NCI-H2081 (cell line): ENCODE measurements around the gene TMEM170A.
A peak's percentile ranks its signal among the peaks of the same experiment; 100 is the strongest.
"Not testable (repeated sequence)": the region's sequence is repeated elsewhere in the genome, so short reads cannot be mapped to it uniquely, and the experiment has no call there.

Experiments
- DNase-seq, 2 experiments: peaks; one replicate each; lab custom pipeline; 2025; lab: John Stamatoyannopoulos, UW

TMEM170A gene

DNA sequence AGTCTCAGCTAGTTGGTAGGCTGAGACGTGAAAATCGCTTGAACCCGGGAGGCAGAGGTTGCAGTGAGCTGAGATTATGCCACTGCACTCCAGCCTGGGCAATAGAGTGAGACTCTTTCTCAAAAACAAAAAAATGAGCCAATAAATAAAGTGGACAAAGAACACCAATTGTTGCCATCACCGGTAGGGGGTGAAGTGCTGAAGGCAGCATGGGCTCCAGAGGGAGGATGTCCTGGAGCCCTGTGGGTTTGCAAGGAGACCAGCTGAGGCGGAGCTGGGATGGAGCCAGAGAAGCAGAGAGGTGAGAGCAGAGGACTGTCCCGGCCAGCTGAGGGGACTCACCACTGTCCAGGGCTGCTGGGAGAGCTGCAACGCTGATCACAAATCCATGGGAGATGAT lies 17.0 kb upstream of the TMEM170A start:
- no peak for DNase-seq

- DNase-seq, result no peak
These were observed 15.0 kb upstream of the TMEM170A start for GRCh38 chr16:75479421-75479990.

GRCh38 chr16:75478480-75479345 lies 14.2 kb upstream of the TMEM170A start:
- DNase-seq, result no peak

DNA sequence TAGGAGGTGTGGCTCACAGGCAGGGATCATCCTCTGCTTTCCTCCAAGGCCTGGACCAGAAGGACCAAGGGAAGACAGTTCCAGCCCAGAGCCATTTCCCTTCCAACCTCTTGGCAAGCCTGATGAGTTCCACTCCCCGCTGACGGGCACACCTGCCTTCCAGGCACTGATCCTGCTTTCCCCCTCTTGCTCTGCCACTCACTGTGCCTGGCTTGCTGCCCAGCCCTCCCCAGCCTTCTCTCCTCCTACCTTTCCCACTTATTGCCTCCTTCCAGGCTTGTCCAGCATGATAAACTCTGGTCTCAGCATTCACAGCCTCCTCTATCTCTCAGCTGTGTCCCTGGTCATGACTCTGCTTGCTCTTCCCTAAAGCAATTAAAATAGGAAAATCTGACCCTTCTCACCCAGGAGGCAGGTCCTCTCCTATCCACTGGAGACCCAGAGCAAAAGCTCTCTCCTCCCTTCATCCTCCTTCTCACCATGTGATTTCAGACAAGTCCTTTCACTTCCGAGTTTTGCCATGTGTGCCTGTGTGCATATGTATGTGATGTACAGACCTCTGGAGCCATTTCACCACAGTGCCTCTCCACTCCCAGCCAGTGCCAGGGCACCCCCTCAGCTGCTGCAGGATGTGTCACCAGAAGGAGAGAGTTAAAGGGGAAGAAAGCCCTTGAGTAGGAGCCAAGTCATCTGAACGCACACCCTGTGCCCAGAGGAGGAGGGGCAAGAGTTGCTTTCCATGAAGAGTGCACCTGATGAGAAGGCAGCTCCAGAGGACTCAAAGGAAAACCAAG lies 13.4 kb upstream of the TMEM170A start:
- DNase-seq, result peak; percentile 34 to 70

DNA sequence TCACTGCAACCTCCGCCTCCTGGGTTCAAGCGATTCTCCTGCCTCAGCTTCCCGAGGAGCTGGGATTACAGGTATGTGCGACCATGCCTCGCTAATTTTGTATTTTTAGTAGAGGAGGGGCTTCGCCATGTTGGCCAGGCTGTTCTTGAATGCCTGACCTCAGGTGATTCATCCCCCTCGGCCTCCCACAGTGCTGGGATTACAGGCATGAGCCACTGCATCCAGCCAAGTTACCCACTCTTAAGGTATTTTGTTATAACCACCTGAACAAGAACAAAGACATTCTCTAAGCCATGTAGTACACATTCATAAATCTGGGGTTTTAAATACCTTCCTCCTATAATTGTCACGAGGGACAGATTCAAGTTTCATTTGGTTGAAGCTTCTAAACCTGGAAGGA lies 12.3 kb upstream of the TMEM170A start:
- no peak for DNase-seq

DNA sequence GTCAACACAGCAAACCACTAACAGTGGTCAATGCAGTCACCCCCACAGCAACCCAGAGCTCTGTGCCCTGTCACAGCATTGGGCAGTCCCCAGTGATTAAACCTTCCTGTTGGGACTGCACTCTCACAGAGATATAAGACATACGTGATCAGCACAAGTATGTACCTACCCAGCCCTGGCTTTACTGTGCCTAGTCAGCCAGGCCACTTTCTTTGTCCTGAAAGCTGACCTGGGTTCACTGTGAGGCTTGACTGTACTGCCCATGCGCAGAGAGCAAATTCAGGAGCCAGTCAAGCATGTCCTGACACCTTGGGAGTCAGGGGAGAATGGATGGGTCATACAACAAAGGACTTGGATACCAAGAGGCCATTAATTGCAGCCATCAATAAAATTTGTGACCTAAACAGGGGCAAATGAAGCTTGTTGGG lies 10.9 kb upstream of the TMEM170A start:
- no peak for DNase-seq

DNA sequence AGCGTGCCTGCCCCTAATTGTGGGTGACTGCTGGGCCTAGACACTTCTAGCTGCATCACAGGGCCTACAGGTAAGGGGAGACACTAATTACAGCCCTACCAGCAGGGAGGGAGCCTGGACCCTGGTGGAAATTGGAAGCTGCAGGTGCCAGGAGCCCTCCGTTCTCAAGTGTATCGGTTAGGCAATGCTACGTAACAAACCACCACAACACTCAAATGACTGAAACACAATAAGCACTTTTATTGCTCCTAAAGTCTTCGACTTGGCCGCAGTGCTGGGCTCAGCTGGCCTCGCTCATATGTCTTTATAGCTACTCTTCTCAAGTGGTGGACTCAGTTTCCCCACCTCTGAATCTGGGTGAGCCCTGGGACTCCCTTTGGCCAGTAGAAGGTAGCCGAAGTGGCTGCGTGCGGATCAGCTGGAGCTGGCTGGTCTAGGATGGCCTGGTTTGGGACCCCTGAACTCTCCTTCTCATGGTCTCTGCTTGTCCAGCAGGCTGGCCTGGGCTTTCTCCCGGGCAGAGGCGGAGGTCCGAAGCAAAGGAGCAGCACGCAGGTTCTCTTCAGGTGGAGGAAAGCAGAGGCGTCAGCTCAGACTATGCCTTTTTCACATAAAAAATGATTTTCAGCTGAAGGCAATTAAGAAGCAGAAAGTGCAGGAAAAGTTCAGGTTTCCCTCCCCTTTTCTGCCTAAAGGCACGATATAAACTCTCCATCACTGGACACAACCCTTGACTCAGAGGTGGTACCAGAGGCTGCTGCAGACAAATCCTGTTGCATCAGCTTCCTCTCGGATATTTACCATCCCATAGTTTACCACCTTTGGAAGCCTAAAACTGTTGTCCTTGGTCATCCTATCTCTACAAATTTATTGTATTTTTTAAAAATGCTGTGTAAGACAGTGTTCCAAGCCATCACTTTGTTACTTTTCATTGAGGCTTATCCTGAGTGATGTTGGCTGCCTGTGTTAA lies 8.7 kb upstream of the TMEM170A start:
- no peak for DNase-seq

DNA sequence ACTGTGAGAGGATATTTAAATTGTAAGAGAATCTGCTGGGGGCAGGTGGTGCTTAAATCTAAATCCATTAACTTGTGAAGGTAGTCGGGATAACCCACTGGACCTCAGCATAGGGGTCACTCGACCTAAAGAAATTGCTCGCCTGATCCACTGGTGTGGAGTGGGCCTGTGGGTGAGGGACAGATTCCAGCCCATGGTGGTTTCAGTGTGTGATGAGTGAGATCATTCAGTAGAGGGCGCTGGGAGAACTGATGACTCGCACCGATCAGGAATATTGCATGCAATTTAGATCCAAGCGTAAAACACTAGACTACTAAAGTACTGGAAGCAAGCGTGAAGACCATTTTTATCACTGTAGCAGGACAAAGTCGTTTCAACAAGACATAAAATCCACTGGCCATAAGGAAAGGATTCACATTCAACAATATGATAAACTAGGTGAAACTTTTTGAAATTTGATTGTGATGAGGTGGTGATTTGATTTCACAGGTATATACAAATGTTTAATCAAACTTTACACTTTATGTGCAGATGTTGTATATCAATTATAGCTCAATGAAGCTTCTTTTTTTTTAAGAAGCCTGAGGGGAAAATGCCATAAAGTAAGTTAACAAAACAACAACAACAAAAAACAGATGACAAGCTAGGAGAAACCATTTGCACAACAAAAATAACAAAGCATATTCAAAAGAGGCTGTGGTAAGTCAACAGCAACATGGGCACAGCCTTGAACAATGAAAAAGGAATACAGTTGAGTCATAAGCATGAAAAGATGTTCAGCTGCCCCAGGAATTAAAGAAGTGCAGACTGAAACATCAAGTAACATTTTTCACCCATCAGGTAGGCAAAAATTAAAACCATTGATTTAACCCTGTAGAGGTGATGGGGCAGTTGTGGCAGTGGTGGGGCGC lies 7.5 kb upstream of the TMEM170A start:
- DNase-seq, result peak; percentile 46 to 59

GRCh38 chr16:75466760-75467159 lies 2.3 kb upstream of the TMEM170A start:
- DNase-seq, result no peak

DNA sequence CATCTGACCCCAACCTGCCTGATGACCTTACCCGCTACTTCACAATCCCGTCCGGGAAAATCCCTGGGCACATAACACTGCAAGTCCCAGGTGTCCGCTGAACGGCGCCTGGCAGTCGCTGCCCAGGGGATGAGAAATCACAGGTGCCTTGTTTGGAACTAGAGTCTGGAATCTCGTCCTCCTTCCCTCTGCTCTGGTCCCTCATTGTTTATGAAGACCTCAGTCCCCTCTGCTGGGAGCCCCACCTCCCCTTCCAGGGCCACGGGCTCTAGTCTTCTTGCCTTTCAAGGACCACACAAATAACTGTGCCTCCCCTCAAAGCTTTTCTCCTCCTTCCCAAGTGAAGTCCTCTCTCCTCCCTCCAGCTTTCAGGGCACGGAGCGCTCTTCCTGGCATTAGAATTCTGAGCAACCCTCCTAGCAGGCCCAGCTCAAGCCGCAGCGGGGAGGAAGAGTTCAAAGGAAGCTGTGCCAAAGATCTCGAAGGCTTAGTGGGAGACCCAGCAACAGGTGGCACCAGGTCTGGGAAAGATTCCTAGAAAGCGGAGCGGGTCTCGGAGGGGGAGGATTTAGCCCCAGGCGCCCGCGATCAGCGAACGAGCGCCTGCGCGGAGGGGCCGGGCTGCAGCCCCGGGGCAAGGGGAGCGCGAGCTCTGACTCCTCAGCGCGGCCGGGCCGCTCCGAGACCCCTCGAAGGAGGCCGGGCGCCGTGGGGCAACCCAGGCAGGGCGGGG lies 934 bp downstream of the TMEM170A start:
- DNase-seq, result peak; percentile 1 to 22

DNA sequence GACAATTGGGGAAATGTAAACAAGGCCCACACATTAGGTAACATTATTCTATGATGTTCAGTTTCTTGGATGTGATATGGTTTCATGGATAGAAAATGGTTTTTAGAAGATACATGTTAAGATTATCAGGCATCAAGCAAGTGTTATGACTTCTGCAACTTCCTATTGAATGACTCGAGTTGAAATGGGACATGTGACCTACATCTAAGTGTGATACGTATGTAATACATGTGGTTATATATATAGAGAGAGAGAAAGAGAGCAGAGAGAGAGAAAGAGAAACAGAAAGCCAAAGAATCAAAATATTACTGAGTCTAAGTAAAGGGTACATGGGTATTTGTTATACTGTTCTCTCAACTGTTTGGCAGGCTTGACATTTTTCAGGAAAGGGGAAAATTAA lies 1.7 kb downstream of the TMEM170A start:
- DNase-seq, result no peak

GRCh38 chr16:75461575-75461974 lies 2.9 kb downstream of the TMEM170A start:
- no peak for DNase-seq

- DNase-seq, result no peak
These were observed 4.0 kb downstream of the TMEM170A start for GRCh38 chr16:75460446-75460845.

GRCh38 chr16:75459691-75460090 lies 4.8 kb downstream of the TMEM170A start:
- DNase-seq, result no peak

DNA sequence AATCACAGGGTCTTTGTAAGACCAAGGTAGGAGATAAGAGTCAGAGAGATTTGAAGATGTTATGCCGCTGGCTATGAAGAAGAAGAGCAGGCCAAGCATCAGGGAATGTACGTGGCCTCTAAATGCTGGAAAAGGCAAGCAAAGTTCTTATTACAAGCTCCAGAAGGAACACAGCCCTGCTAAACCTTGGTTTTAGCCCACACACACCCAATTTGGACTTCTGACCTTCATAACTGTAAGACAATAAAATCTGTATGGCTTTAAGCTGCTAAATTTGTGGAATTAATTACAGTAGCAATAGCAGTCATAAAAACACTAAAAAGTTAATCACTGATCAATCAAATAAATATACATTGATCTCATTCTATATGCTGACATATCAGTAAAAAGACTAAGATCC lies 6.0 kb downstream of the TMEM170A start:
- no peak for DNase-seq

DNA sequence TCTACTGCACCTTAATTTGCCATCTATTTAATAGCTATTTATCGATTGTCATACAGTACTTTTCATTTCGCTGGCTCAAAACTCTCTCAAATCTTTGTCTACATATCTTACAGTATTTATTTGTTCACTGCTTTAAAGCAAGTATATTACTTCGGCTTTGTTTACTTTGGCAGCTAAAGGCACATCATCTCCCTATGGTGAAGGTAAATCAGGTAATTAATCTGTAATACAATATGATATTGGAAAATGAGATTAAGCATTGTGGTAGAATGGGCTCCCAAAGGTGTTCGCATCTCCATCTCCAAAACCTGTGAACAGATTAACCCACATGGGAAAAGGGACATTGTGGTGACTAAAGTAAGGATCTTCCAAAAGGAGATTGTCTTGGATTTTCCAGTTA lies 6.5 kb downstream of the TMEM170A start:
- DNase-seq, result peak in 1 of 2 experiments; percentile 2

DNA sequence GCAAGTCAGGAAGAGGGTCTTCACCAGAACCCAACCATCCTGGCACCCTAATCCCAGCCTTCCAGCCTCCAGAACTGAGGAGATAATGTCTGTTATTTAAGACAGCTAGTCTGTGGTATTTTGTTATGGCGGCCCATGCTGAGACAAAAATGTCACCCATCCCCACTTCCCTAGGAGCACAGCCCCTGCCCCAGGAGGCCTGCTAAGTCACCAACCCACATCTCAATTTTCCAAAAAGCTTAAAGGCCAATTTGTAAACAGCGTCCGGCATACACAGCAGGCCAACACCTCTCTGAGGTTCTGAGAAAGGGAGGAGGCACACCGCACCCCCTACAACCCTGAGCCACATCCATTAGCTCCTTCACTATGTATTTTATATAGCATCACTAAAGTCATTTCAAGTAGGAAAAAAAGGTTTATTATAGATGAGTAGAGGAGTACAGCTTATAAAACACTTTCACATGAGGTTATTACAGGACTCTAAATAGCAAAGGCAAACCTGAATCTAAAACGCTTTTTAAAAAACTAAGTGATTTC lies 6.9 kb downstream of the TMEM170A start:
- no peak for DNase-seq

DNA sequence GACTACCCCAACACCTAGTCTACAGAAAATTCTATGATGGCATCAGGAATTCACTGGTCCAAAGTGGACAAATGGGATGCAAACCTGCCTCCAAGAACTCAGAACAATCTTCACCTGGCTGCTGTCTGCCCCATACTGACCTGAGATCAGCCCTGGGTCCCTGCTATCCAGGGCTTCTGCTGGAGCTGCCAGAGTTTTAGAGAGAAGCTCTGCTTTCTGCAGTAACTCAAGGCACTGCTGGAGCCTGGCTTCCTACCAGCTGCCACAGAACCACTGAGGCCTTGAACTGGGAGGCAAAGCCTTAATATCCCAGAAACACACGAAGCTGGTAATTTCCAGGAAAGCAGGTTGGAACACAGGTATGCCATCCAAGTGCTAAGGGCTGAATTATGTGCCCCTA lies 7.5 kb downstream of the TMEM170A start:
- DNase-seq, result no peak

DNA sequence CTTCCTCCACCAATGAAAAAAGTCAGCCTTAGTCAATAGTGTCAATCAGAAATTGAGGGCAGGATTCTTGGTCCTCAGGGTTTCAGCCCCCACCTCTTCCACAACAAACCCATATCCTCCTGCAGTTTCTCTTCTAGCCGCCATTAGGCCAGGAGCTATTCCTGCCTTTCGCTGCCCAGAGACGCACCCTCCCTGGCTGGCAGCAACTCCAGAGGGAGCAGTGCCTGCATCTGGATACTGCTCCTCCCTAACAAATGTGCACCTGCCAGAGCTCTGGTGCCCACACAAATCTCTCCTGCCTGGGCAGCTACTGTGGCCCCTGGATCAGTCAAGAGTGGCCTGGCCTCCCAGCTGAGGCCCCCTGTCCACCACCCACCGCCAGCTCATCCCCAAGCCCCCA lies 8.0 kb downstream of the TMEM170A start:
- DNase-seq, result not testable (repeated sequence)

- no peak for DNase-seq
These were observed 8.8 kb downstream of the TMEM170A start for GRCh38 chr16:75455677-75456076.
